Measurements from ENCODE around the gene CNNM4. TPM values are rescaled to one million over a fixed set of nuclear protein-coding genes. Genes with fewer than 3 reads are reported as not detected.

CNNM4 gene
- polyA plus RNA-seq, 2 of the 4 experiments (the other 2 are of a cell fraction) = 8.8 to 11.2 TPM

- TF ChIP-seq FOXS1 (CRISPR knock-in tag; IDR thresholded peaks at IDR 0.05) = no peak
- TF ChIP-seq CBX8 (IDR thresholded peaks at IDR 0.05) = no peak
- no peak for TF ChIP-seq ELK1 (IDR thresholded peaks at IDR 0.05; ENCODE audit: low read depth, low read length)
- TF ChIP-seq HES2 (IDR thresholded peaks at IDR 0.05) = no peak
- no peak for TF ChIP-seq CTCF (IDR thresholded peaks at IDR 0.05)
- no peak for TF ChIP-seq RNF2 (IDR thresholded peaks at IDR 0.05; ENCODE audit: borderline replicate concordance, low read depth)
- TF ChIP-seq EP300 (IDR thresholded peaks at IDR 0.05) = no peak
- no peak for TF ChIP-seq BCL3 (IDR thresholded peaks at IDR 0.05)
- no peak for TF ChIP-seq HDAC2 (IDR thresholded peaks at IDR 0.05)
- no peak for TF ChIP-seq ZNF302 (CRISPR knock-in tag; IDR thresholded peaks at IDR 0.05)
- no peak for TF ChIP-seq HOXB5 (CRISPR knock-in tag; IDR thresholded peaks at IDR 0.05)
- no peak for TF ChIP-seq MAX (IDR thresholded peaks at IDR 0.05)
- TF ChIP-seq FOSB (CRISPR knock-in tag; IDR thresholded peaks at IDR 0.05) = no peak
- no peak for TF ChIP-seq USF2 (IDR thresholded peaks at IDR 0.05)
- TF ChIP-seq MAZ (IDR thresholded peaks at IDR 0.05; ENCODE audit: borderline replicate concordance, low read depth, low read length) = no peak
- no peak for TF ChIP-seq RCOR1 (IDR thresholded peaks at IDR 0.05; ENCODE audit: low read depth, low read length)
- FAIRE-seq = no peak
- no peak for ATAC-seq
- POLR2A ChIA-PET = no interaction called here
- no peaks in the 10 kb centered on the region for H3K9me3 ChIP-seq
- no peak overlapping the region for H3K4me2 ChIP-seq
- CTCF ChIA-PET = interaction anchor here (0.9 to 2.8 kb wide), 5 partner anchors 11 to 259 kb away, joined by 3 to 13 read pairs (median 5); partner anchors contain the start of gene ANKRD36
- no peak overlapping the region for H3K4me3 ChIP-seq
- 89% methylated on average over 15 of the region's 15 CpGs for WGBS (ENCODE audit: missing lambda C conversion rate)
- DNase-seq (ENCODE audit: low read depth in 1 of 2, low spot score in 1 of 2) = no peak
- H3K4me1 ChIP-seq = peaks cover 6% of the 10 kb centered on the region; the same call in 2 of the 3 replicates
- H3K27ac ChIP-seq = no peak overlapping the region
Observed at GRCh38 chr2:96853321-96853720, 92.6 kb downstream of the CNNM4 start.

- FAIRE-seq (no peak), ATAC-seq (peak; percentile 16 to 27), DNase-seq (ENCODE audit: low read depth in 1 of 2, low spot score in 1 of 2) (peak in 1 of 2 experiments; percentile 43)
- CTCF ChIA-PET = interaction anchor here (0.6 to 5.6 kb wide), 53 partner anchors 8 to 317 kb away, joined by 3 to 123 read pairs (median 5); partner anchors contain the start of genes ANKRD23, ANKRD36 and CNNM3
- peak overlapping the region; percentile 90 for H3K4me2 ChIP-seq
- POLR2A ChIA-PET = interaction anchor here (1.0 to 2.5 kb wide), 11 partner anchors 9 to 307 kb away, joined by 3 to 30 read pairs (median 4); partner anchors contain the start of genes ANKRD36, CNNM3 and KANSL3
- 24% methylated on average over 23 of the region's 27 CpGs for WGBS (ENCODE audit: missing lambda C conversion rate)
- H3K9me3 ChIP-seq = no peaks in the 10 kb centered on the region
- peak overlapping the region; percentile 63 for H3K4me3 ChIP-seq
- H3K27ac ChIP-seq = peak overlapping the region; percentile 82 to 97
- H3K4me1 ChIP-seq = peaks cover 27% of the 10 kb centered on the region; the same call in 2 of the 3 replicates
- TF ChIP-seq BHLHE40 (IDR thresholded peaks at IDR 0.05; ENCODE audit: low read depth, low read length) (no peak), E2F6 (IDR thresholded peaks at IDR 0.05; ENCODE audit: borderline replicate concordance, low read depth) (peak; percentile 54; the same call in 1 of the 2 replicates), CBX8 (IDR thresholded peaks at IDR 0.05) (no peak), MYC (IDR thresholded peaks at IDR 0.05; ENCODE audit: borderline replicate concordance, low read length) (no peak), USF2 (IDR thresholded peaks at IDR 0.05) (no peak), CHD4 (IDR thresholded peaks at IDR 0.05; ENCODE audit: borderline replicate concordance) (no peak), RAD21 (conservative IDR thresholded peaks at IDR 0.05 in 1 of 2, IDR thresholded peaks at IDR 0.05 in 1 of 2) (no peak), EP300 (IDR thresholded peaks at IDR 0.05) (no peak), FOSB (CRISPR knock-in tag; IDR thresholded peaks at IDR 0.05) (no peak), CBX2 (IDR thresholded peaks at IDR 0.05; ENCODE audit: borderline replicate concordance, low read depth) (no peak), FOXS1 (CRISPR knock-in tag; IDR thresholded peaks at IDR 0.05) (no peak)
Observed at GRCh38 chr2:96856776-96857666, 96.3 kb downstream of the CNNM4 start.

Data from A549 (cell line).